ENCODE data around the gene PATL1.
"Not testable (repeated sequence)": the region's sequence is repeated elsewhere in the genome, so short reads cannot be mapped to it uniquely, and the experiment has no call there.

The PATL1 gene

DNA sequence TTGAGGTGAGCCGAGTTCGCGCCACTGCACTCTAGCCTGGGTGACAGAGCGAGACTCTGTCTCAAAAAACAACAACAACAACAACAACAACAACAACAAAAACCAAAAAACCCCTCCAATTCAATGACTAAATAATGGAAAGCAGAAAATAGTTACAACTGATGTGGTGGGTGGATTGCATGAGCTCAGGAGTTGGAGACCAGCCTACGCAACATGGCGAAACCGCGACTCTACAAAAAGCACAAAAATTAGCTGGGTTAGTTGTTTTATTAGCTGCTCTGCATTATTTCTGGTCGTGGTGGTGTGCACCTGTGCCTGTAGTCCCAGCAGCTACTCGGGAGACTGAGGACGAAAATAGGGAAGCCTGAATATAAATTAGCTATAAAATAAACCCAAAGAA, 2.6 kb upstream of the PATL1 start:
- DNase-seq: no peak

DNA sequence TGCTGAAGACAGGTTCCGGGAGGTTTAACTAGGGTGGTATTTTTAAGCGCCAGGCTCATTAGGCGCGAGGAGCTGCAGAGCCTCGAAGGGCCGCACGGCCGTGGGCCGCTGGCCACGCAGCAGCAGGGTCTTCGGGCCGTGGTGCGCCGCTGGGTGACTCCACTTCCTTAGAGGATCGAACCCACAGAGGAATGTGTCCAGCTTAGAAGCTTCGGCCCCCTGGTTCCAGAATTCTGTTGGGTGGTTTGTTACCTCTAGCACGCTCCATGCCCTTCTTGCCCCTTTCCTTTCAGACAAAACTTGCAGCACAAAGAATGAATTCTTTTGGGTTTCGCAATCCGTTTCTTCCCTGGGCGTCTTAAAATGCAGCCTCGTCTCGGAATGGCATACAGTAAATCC, 773 bp upstream of the PATL1 start:
- no peak for DNase-seq

DNA sequence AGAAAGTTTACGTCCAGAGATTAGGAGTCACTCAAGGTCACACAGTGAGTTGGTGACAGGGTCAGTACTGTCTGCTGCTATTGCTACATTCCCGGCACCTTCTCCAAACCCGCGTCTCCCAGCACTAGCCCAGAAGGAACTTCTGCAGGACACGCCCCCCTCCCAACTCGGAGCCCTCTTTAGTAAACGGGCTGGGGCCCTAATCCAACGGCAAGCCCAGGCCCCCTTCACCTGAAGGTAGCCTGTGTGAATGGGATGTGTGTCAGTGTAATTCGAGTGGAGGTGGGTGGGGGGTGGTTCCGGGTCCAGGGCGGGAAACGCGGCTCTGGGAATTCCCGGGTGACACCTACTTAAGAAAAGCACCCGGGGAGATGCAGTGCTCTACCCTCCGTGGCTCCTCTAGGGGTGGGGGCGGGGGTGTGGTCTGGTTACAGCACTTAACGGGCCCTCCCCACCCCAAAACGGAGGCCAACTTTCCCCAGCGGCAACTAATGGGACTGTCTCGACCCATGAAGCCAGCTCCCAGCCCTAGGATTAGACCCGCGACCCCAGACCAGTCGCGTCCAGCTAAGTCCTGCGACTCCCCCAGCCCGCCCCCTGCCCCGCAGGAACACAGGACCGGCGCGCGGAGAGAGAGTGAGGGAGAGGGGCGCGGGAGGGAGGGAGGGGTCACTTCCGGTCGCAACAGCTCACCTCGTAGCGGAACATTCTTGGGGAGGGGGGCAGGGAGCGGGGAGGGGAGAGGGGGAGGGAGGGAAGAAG, 468 bp downstream of the PATL1 start:
- peak; percentile 20 for DNase-seq

DNA sequence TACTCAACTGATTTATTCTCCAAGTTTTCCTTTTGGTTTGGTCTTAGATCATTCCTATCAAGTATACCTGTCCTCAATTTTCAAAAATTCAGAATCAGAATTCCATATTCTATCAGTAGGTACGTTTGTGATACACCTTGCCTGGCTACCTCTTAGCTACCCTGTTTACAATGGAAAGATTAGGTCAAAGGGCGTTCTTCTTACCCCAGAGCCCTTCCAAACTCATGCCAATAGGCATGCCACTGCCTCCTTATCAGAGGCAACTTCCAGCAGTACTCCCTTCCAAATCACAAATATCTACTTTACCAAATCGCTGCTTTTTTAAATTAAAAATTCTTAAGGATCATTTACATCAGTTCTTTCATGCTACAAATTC, 1.0 kb downstream of the PATL1 start:
- DNase-seq: no peak

DNA sequence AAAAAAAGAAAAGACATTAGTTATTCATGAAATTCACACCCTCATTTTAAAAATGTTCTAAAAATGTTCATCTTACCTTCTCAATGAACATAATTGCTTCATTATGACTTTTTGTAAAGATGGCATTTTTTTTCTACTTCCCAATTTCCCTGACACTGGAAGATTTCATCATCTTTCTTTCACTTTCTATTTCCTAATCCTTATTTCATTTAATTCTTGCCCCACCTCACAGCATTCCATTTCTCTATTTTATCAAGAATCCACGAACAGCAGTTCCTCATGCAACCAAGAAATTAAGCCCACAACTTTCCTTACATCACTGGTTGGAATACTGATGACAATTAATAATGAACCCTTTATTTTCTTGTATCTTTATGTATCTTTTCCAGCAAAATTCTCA, 1.9 kb downstream of the PATL1 start:
- no peak for DNase-seq

DNA sequence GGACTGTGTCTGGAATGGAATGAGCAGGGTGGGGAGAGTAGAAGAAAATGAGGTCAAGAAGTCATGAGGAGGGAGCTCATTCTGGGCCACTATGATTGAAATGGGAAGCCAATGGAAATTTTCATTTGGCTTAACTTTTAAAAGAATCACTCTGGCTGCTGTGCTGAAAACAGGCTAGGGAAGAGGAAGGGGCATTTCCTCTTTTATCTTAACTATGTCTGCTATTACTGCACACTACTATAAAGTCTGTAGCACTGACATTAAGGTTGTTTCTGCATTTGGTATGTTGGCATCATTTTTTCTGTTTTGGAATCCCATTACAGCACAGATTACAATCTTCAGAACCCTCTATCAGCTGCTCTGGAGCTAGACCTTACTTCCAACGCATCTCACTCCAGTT, 8.2 kb downstream of the PATL1 start:
- DNase-seq: no peak

DNA sequence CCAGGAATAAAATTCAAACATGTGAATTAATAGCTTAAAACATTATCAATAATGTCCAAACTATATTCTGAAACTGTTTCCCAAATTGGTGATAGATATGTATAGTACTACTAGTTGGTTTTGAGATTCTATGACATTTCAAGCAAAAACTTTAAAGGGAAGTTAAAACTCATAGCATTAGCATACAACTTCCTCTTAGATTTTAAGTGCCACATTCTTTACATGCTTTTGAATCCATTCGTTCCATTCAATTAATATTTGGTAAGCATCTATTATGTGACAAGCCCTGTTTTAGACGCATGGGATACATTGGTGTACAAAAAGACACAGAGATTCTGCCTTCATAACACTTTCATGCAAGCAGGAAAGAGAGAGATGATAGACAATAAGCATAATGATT, 8.9 kb downstream of the PATL1 start:
- no peak for DNase-seq

DNA sequence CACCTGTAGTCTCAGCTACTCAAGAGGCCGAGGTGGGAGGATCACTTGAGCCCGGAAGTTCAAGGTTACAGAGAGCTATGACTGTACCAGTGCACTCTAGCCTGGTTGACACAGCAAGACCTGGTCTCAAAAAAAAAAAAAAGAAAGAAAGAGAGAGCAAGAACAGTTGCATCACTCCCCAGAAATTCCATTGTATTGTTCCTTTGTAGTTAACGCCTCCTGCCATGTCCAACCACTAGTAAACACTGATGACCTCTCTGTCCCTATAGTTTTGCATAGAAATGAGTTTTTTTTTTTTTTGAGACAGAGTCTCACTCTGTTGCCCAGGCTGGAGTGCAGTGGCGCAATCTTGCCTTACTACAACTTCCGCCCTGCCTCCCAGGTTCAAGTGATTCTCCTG, 10.8 kb downstream of the PATL1 start:
- no peak for DNase-seq

DNA sequence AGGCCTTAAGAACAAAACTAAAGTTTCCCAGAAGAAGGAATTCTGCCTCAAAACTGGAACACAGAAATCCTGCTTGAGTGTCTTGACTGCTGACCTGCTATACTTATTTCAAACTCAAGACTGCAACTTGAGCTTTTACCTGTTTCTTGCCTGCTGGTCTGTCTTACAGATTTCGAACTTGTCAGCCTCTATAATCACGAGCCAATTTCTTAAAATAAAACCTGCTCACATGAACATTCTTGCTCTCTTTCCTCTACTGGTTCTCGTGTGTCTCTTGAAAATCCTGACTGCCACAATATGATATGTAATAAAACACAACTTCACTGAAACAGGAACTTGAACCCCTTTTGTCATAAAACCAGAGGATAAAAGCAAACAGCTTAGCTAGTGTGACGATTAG, 13.9 kb downstream of the PATL1 start:
- DNase-seq: no peak

DNA sequence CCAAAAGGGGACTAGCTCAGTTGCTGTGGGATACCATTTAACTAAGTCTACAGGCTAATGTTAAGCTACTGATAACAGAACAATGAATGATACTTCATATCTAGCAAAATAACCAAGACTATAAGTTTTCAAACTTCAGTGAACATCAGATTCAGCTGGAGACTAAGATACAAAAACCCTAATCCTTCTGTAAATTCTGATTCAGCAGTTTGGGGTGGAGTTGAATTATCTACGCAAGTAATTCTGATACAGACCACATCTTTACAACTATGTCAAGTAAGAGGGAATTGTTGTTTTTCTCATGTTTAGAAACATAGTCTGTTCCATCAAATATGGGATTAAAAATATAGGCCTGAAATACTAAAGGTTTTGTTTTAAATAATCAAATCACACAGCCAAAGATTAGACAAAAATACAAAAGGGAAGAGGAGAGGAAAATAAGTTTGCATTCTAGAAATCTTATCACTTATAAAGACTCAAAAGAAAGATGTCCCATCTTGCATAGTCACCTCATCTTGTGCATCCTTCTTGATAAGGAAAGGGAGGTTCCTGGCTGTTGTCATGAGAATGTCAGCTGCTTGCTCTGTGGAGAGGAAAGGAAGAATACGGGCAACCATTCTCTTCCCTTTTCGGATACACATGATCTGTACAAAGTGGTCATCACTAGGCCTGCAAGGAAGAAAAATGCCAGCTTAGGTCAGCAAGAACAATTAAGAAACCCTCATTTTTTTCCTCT, 21.4 kb downstream of the PATL1 start:
- no peak for DNase-seq

DNA sequence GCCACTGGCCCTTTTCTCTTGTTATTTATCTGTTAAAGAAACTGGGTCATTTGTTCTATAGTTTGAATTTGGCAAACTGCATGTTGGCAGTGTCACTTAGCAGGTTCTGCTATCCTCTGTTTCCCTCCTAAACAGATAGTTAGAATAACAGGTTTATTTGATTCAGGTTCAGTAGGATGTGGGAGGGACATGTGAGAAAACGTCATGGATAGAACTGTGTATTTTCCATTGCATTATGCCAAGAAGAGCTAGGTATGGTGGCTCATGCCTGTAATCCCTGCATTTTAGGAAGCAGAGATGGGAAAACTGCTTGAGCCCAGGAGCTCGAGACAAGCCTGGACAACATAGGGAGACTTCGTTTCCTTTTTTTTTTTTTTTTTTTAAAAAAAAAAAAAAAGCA, 24.3 kb downstream of the PATL1 start:
- no peak for DNase-seq

DNA sequence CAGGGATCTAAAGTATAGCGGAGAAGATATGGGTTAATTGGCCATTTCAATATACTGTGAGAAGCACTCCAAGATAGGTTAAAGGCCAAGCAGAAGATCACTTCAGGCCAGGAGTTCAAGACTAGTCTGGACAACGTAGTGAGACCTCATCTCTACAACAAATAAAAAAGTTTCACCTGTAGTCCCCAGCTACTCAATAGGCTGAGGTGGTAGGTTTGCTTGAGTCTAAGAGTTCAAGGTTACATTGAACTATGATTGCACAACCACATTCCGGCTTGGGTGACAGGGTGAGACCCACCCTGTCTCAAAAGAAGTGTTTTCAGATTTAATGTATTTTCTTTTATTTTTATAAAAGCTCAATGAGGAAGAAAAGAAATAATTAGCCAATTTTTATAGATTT, 25.4 kb downstream of the PATL1 start:
- DNase-seq: no peak

DNA sequence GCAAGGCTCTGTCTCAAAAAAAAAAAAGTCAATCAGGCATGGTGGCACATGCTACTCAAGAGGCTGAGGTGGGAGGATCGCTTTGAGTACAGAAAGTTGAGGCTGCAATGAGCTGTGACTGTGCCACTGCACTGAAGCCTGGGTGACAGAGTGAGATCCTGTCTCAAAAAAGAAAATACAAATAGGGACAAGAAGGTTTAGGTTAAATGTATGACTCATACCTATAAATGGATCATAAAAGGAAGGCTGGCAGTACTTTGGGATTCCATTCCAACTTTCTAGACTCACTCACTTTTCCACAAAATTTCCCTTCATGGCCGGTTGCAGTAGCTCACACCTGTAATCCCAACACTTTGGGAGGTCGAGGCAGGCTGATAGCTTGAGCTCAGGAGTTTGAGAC, 27.7 kb downstream of the PATL1 start:
- no peak for DNase-seq

DNA sequence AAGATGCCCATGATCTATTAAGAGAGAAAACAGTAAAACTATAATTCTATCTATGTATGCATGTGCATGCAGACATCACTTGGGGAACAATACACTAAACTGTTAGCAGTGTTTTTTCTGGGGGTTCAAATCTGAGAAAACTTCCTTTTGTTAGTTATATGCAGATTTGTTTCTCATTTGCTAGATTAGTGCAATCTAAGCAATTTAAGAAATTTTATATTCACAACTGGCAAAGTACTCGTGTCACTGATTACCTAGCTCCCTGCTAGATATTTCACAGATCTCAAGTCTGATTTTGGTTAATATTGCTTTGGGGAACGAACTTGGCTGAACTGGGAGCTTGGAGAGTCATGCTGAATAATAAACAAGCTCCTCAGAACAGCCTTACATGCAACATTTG, 38.3 kb downstream of the PATL1 start:
- DNase-seq: no peak

DNA sequence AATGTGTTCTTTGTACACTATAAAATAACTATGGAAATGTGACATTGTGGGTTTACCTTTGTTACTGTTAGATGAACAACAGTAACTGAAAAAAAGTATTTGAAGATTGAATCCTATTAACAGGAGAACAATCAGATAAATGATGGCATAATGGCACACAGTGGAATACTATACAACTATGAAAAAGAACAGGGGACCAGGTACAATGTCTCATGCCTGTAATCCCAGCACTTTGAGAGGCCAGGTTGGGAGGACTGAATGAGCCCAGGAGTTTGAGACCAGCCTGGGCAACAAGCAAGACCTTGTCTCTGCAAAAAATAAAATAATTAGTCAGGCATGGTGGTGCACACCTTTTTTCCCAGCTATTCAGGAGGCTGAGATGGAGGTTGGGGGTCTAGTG, 38.8 kb downstream of the PATL1 start:
- no peak for DNase-seq

DNA sequence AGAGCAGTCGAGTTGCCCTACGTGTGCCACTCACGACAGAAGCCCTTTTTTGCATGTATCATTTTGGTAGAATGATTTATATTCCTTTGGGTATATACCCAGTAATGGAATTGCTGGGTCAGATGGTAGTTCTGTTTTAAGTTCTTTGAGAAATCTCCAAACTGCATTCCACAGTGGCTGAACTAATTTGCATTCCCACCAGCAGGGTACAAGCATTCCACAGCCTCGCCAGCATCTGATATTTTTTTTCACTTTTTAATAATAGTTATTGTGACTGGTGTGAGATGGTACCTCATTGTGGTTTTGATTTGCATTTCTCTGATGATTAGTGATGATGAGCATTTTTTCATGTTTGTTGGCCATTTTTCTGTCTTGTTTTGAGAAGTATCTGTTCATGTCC, 41.9 kb downstream of the PATL1 start:
- not testable (repeated sequence) for DNase-seq

DNA sequence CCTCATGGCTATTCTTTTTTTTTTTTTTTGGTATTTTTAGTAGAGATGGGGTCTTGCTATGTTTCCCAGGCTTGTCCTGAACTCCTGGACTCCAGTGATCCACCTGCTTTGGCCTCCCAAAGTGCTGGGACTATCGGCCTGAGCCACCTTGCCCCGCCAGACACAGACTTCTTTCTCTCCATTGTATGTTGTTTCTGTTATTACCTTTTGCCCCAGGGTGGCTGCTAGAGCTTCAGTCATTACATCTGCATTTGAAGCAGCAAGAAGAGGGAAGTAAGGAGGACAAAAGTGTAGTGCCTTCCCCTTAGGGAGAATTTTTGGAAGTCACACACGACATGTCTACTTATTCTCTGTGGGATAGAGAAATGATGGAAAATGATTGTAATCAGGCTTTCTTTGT, 43.1 kb downstream of the PATL1 start:
- DNase-seq: no peak

DNA sequence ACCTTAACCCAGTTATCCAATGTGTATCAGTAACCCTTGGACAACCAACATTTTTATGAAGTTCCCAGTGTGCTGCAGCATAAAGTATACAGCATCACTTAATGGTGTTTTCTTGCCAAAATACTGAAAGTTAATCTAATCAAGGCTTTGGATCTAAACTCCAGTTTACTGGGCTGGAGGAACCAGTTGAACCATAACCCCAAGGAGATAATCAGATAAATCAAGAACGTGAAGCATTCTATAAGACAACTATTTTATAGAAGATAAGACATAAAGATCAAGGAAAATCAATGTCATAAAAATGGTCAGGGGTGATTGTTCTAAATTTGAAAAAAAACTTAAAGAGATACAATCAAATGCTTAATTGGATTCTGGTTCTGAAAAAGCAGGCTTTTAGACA, 51.0 kb downstream of the PATL1 start:
- no peak for DNase-seq

DNA sequence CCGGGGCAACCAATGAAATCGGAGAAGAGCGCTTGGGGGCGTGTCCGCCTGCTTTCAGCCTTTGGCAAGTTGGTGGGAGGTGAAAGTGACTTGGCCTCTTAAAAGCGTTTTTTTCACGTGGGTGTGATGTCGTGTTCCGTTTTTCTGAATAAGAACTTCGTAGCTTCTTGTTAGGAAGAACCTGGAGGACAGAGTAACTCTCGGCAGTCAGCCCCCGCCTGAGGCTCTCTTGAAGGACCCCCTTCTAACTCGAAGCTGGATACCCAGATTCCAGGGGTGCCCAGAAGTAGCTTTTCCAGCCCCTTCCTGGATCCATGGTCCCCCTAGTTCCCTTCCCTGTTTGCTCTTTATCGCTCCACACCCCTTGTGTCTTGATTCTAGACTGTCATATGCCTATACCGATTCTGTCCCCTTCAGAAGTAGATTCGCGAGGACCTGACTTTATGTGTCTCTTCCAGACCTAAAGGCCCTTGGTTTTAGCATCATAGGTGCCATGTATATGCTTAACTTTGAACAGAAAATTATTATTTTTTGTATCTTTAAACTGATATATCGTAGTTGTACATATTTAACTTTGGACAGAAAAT, 52.3 kb downstream of the PATL1 start:
- DNase-seq: no peak

DNA sequence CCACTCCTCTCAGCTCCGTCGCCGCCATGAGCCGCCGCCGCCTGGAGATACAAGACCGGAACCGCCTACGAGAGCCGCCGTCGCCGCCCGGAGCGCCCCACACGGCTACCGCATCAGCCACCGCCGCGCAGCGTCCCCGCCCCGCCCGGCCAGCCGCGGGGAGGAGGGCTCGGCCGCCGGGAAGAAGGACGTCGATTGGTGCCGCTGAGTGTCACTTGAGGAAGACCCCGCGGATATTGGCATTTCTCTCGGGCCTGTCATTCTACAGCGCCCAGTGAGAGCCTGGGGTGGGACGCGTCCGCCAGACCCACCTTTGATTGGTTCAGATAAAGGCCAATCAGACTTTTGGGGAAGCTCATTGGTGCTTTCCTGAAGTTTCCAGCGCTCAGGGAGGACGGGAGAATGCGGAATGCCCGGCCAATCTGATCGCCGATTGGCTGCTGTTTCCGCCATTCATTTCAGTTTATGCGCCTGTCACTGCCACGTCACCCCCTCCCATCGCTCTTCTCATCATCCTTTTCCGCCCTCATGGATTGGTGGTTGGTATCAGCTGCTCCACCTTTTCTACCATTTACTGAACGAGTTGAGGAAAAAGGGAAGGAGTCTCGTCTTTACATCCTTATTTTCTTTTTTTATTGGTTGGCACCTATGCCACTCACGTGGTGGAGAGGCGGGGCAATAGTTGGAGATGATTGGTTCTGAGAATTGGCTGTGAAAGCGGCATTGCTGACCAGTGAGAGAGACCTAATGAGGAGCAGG, 53.0 kb downstream of the PATL1 start, which contains the start of gene OSBP:
OSBP (minus strand) TSS at position 138 of the 759 bp plus-strand sequence; CDS start at position 28, 110 bp downstream.
- peak; percentile 100 for DNase-seq

DNA sequence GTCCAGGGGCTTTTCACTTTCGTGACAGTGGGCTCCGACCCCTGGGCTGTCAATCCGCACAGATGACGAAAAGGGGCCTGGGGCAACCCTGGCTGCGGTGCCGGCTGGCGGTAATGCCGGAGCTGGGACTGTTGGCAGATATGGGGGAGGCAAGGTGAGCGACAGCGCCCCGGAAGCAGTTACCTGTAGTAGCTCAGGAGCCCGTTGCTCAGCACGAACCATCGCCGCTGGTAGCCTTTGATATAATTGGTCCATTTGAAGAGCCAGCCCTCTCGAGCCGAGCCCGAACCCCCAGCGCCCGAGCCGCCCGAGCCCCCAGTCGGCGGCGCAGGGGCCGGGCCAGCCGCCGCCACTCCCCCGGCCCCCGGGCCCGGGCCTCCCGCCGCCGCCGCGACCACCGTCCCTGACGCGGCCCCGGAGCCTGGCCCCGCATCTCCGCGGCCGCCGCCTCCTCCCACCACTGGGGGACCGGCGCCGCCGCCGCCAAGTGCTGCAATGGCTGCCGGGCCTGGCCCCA, 53.7 kb downstream of the PATL1 start:
- peak; percentile 33 for DNase-seq

DNA sequence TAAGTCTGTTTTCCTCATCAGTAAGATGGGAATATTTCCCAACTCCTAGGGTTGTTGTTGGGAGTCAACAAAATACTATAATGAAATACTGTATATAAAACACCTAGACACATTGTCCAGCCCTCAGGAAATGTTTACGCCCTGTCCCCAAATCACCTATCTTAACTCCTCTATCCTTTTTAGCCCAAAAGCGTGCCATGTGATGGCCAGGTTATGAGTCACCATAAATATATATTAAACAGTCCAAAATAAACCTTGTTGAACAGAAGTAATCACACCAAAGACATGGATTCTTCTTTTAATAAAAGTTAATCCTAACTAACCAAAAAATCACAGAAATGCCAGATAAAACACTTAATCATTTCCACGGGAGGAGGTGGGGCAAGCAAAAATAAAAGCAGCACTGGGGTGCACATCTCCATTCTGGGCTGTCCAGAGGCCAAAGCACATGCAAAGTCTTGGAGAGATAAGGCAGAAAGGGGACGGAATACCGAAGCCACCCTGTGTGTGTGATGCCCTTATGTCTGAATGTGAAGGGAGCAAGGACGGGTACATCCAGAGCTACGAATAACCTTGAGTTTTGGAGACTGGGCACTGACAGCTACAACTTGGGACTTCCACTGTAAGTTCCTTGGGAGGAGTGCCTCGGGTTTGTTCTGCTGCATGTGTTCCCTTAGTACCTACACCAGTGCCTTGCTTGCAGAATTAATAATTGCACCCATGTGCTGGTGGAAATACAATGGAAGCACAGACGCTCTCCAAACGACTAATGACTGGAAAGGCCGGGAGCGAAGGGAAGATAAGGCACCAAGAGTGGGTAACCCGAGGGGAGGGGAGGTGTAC, 54.3 kb downstream of the PATL1 start:
- DNase-seq: no peak

Measured in NCI-H2171 (cell line).